ENCODE results near the gene SIAE.

Gene SIAE

DNA sequence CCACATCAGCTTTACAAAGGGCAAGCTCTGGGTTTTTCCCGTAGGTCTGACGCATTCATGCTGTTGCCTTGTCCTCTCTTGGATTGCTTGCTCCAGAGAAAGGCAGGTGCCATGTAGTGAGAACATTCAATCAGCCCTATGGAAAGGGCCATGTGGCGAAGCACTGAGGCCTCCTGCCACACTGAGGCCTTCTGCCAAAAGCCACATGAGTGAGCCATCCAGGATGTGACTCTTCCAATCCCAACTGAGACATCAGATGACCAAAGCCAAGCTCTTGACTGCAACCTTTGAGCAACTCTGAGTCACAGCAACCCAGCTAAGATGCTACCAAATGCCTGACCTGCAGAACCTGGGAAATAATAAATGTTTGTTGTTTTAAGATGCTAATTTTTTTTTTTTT lies 71.3 kb downstream of the SIAE start:
- H3K4me3 ChIP-seq (ENCODE audit: low read length): no peak overlapping the region
- TF ChIP-seq, protein P1, sequence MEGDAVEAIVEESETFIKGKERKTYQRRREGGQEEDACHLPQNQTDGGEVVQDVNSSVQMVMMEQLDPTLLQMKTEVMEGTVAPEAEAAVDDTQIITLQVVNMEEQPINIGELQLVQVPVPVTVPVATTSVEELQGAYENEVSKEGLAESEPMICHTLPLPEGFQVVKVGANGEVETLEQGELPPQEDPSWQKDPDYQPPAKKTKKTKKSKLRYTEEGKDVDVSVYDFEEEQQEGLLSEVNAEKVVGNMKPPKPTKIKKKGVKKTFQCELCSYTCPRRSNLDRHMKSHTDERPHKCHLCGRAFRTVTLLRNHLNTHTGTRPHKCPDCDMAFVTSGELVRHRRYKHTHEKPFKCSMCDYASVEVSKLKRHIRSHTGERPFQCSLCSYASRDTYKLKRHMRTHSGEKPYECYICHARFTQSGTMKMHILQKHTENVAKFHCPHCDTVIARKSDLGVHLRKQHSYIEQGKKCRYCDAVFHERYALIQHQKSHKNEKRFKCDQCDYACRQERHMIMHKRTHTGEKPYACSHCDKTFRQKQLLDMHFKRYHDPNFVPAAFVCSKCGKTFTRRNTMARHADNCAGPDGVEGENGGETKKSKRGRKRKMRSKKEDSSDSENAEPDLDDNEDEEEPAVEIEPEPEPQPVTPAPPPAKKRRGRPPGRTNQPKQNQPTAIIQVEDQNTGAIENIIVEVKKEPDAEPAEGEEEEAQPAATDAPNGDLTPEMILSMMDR (conservative IDR thresholded peaks at IDR 0.05; ENCODE audit: low read length): no peak
- DNase-seq (ENCODE audit: low read depth): peak; percentile 32

DNA sequence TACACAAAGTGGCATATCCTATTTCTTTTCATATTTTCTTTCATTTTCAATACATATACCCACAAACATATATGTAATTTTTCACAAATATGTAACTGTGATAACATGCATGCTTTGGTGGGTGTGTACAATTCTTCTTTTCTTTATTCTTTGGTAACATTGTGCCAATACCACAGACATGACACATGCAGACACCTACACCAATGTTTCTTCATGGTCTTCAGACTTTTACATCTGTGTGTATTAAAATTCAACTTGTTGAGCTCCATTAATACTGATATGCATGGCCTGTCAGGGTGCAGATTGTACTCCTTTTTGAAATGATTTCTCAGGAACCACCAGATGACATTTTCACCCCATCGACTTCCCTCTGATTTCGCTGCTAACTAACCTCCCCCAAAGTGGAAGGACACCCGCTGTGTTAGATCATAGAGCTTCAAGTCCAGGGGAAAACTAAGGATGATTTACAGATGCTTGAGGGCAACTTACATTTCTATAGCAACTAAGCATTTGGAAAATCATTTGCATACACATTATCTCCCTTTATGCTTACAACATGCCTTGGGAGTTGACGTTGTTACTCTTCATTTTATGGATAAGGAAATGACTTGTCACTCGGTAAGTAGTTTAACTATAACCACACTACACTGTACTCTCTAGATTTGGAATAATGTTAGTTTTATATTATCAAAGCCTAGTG lies 72.8 kb downstream of the SIAE start:
- DNase-seq (ENCODE audit: low read depth): no peak
- TF ChIP-seq, protein P1 (conservative IDR thresholded peaks at IDR 0.05; ENCODE audit: low read length): no peak
- no peak overlapping the region for H3K4me3 ChIP-seq (ENCODE audit: low read length)

DNA sequence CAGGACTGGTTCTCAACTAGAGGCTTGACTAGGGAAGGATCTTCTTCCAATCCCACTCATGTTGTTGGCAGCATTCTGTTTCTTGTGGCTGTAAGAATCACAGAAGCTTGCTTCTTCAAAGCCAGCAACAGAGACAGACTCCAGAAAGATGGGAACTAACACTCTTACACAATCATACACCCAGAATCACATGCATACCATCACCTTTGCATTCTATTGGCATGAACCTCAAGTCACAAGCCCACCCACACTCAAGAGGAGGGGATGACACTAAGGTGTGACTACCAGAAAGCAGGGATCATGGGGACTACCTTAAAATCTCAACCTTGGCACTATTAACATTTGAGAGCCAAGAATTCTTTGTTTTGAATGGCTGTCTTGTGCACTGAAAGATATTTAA lies 75.9 kb downstream of the SIAE start:
- no peak overlapping the region for H3K4me3 ChIP-seq (ENCODE audit: low read length)
- no peak for DNase-seq (ENCODE audit: low read depth)
- TF ChIP-seq, protein P1 (conservative IDR thresholded peaks at IDR 0.05; ENCODE audit: low read length): no peak

DNA sequence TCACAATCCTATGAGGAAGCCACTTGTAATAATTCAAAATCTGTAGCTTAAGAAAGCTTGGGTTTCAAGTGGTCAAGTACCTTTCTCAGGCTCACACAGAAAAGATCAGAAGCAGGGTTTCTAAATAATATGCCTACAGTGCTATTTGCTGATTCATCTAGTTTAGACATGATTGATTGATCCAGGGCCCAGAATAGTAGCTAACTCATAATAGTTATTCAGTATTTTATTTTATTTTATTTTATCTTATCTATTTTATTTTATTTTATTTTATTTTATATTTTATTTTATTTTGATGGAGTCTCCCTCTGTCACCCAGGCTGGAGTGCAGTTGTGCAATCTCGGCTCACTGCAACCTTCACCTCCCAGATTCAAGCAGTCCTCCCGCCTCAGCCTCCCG lies 78.2 kb downstream of the SIAE start:
- DNase-seq (ENCODE audit: low read depth): no peak
- TF ChIP-seq, protein P1 (conservative IDR thresholded peaks at IDR 0.05; ENCODE audit: low read length): no peak
- no peak overlapping the region for H3K4me3 ChIP-seq (ENCODE audit: low read length)

DNA sequence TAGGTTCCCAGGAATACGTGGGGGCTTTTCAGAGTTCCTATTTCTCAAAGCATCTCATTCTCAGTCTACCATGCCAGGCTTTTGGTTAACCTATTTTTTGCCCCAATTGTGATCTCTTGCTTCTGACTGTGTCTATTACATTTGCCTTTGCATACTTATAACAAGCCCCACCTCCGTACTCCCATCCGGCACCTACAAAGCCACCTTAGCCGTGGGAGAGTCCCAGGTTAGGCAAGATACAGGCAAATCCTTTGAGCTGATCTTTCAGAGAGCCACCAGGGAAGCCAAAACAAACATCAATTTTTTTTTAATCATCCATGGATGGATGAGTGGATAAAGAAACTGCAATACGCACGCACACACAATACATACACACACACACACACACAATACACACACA lies 80.9 kb downstream of the SIAE start:
- no peak for DNase-seq (ENCODE audit: low read depth)
- TF ChIP-seq, protein P1 (conservative IDR thresholded peaks at IDR 0.05; ENCODE audit: low read length): no peak
- no peak overlapping the region for H3K4me3 ChIP-seq (ENCODE audit: low read length)

DNA sequence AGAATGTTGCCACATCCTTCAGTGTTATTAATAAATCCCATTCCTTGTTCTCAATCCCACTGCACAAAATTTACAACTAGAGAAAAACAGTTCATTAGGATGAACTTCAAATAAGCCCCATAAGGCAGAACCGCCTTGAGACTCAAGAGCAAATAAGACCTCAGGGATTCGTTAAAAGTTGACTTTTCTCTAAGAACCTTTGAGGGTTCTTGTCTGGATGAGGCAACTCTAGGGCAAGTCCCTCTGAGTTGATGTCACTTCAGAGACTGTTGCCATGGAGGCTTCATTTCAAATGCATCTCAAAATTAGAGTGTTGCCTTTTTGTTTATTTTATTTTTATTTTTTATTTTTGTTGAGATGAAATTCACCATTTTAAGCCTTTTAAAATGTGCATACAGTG lies 82.1 kb downstream of the SIAE start:
- TF ChIP-seq, protein P1 (conservative IDR thresholded peaks at IDR 0.05; ENCODE audit: low read length): no peak
- no peak for DNase-seq (ENCODE audit: low read depth)
- H3K4me3 ChIP-seq (ENCODE audit: low read length): no peak overlapping the region

DNA sequence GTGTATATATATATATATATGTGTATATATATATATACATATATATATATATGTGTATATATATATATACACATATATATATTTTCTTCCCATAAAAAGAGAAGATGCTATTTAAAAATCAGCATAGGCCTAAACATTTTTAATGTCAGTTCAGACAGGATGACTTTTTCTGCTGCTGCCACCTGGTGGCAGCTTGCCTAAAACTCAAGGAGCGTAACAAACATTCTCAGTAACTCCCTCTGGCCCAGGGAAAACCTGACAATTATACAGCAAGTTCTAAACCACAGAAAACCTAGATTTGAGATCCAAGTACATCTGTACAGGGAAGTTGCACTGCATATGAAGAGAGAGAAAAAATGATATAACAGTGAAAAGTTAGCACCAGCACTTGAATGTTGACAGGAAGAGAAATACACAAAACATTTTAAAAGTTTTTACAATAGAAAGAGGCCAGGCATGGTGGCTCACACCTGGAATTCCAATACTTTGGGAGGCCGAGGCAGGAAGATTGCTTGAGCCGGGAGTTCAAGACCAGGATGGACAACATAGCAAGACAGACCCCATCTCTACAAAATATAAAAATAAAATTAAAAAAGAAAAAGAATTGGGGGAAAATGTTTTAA lies 87.2 kb downstream of the SIAE start:
- TF ChIP-seq, protein P1 (conservative IDR thresholded peaks at IDR 0.05; ENCODE audit: low read length): peak; percentile 77
- no peak overlapping the region for H3K4me3 ChIP-seq (ENCODE audit: low read length)
- DNase-seq (ENCODE audit: low read depth): peak; percentile 61

Measured in AG10803 (cell line).